Neural cell (in vitro differentiated cells): Measurements from ENCODE around the gene SLC38A9. TPM values are rescaled to one million over a fixed set of nuclear protein-coding genes. Genes with fewer than 3 reads are reported as not detected.

ENCODE experiments used
- H2AFZ ChIP-seq: fragments of 200-600, 300-800 bp; sonication (generic), shearing (Covaris generic); 2 replicates; pipeline ENCODE4 v1.6.0; 2014; ENCODE audit warnings: low read depth, mild to moderate bottlenecking, antibody characterized with exemption, low read length, moderate library complexity
- H3F3A ChIP-seq: fragments of 200-600 bp; shearing (Covaris generic); 2 replicates; pipeline ENCODE4 v1.6.1; 2016; ENCODE audit warnings: mild to moderate bottlenecking, moderate library complexity, mixed read lengths, antibody characterized with exemption, low read length; ENCODE audit not compliant: insufficient read depth, poor library complexity, severe bottlenecking
- H3K27ac ChIP-seq: fragments of 200-600, 300-800 bp; sonication (generic), shearing (Covaris generic); 2 replicates; pipeline ENCODE4 v1.5.1; 2014; ENCODE audit warnings: mild to moderate bottlenecking, low read length, moderate library complexity
- H3K27me3 ChIP-seq: fragments of 300-800, 200-600 bp; sonication (generic), shearing (Covaris generic); 2 replicates; pipeline ENCODE4 v1.6.0; 2014; ENCODE audit warnings: mild to moderate bottlenecking, low read depth, low read length, moderate library complexity; ENCODE audit not compliant: insufficient read depth
- H3K36me3 ChIP-seq: fragments of 300-800, 200-600 bp; sonication (generic), shearing (Covaris generic); 2 replicates; pipeline ENCODE4 v1.5.1; 2014; ENCODE audit warnings: mild to moderate bottlenecking, antibody characterized with exemption, low read length, moderate library complexity; ENCODE audit not compliant: insufficient read depth
- H3K4me2 ChIP-seq: fragments of 300-800, 200-600 bp; sonication (generic), shearing (Covaris generic); 2 replicates; pipeline ENCODE4 v1.6.0; 2014; ENCODE audit warnings: mild to moderate bottlenecking, low read length
- H3K4me3 ChIP-seq: fragments of 300-800, 200-600 bp; sonication (generic), shearing (Covaris generic); 2 replicates; pipeline ENCODE4 v1.5.1; 2014; ENCODE audit warnings: mild to moderate bottlenecking, low read length, moderate library complexity
- H3K79me2 ChIP-seq: fragments of 200-600 bp; shearing (Covaris generic); replicated peaks from 2 replicates; pipeline ENCODE4 v1.6.0; 2014; ENCODE audit warnings: mild to moderate bottlenecking, low read length, moderate library complexity; ENCODE audit not compliant: insufficient read depth
- H3K9ac ChIP-seq: fragments of 300-800, 200-600 bp; sonication (generic), shearing (Covaris generic); 2 replicates; pipeline ENCODE4 v1.6.1; 2016; ENCODE audit warnings: mild to moderate bottlenecking, low read length, mixed read lengths
- H3K9me2 ChIP-seq: fragments of 200-600 bp; shearing (Covaris generic); 2 replicates; pipeline ENCODE4 v1.6.1; 2016; ENCODE audit warnings: mild to moderate bottlenecking, low read length, mixed read lengths; ENCODE audit not compliant: insufficient read depth
- H3K9me3 ChIP-seq: fragments of 200-600, 300-800 bp; sonication (generic), shearing (Covaris generic); 2 replicates; pipeline ENCODE4 v1.6.1; 2016; ENCODE audit warnings: mild to moderate bottlenecking, mixed run types, low read length, moderate library complexity, mixed read lengths
- H4K20me1 ChIP-seq: fragments of 200-600 bp; shearing (Covaris generic); 2 replicates; pipeline ENCODE4 v1.6.1; 2016; ENCODE audit warnings: mild to moderate bottlenecking, mixed run types; ENCODE audit not compliant: insufficient read depth
- EP300 ChIP-seq: fragments of 450-650 bp; conservative IDR thresholded peaks from 2 replicates; pipeline ENCODE4 v1.6.1; 2014; ENCODE audit warnings: antibody characterized with exemption, mild to moderate bottlenecking, moderate library complexity; ENCODE audit not compliant: poor library complexity, severe bottlenecking
- EZH2 ChIP-seq: fragments of 200-600, 300-800 bp; shearing (Covaris generic), sonication (generic); IDR thresholded peaks from 2 replicates; pipeline ENCODE4 v1.6.1; 2014; ENCODE audit warnings: antibody characterized with exemption, low read length, borderline replicate concordance, mild to moderate bottlenecking; ENCODE audit not compliant: insufficient read depth, poor library complexity, severe bottlenecking
- MXI1 ChIP-seq: fragments of 450-650 bp; conservative IDR thresholded peaks from 2 replicates; pipeline ENCODE4 v1.6.1; 2014; ENCODE audit warnings: antibody characterized with exemption, mild to moderate bottlenecking; ENCODE audit not compliant: poor library complexity, severe bottlenecking
- POLR2AphosphoS5 ChIP-seq: IDR thresholded peaks from 2 replicates; pipeline ENCODE4 v1.6.1; 2012
- RAD21 ChIP-seq: fragments of 450-650 bp; conservative IDR thresholded peaks from 2 replicates; pipeline ENCODE4 v1.6.1; 2014; ENCODE audit warnings: antibody characterized with exemption, mild to moderate bottlenecking, moderate library complexity
- SMC3 ChIP-seq: fragments of 450-650 bp; conservative IDR thresholded peaks from 2 replicates; pipeline ENCODE4 v1.6.1; 2014; ENCODE audit warnings: antibody characterized with exemption, mild to moderate bottlenecking, moderate library complexity; ENCODE audit not compliant: poor library complexity
- TAF1 ChIP-seq: IDR thresholded peaks from 2 replicates; pipeline ENCODE4 v1.6.1; 2012; ENCODE audit warnings: low read depth
- polyA plus RNA-seq: library from polyadenylated mRNA; depleted of rRNA; stranded (reverse); fragments of >200 nt; gene quantifications from 2 replicates; pipeline ENCODE4 v1.2.3, GENCODE V29; 2014
- TF ChIP-seq, protein P1 (sequence below): IDR thresholded peaks from 2 replicates; pipeline ENCODE4 v1.6.1; 2012; ENCODE audit warnings: borderline replicate concordance
- TF ChIP-seq, protein P2 (sequence below): fragments of 450-650 bp; IDR thresholded peaks from 2 replicates; pipeline ENCODE4 v1.5.1; 2014; ENCODE audit warnings: antibody characterized with exemption, mild to moderate bottlenecking, moderate library complexity; ENCODE audit not compliant: poor library complexity, severe bottlenecking

Gene SLC38A9
- polyA plus RNA-seq, 1 donor from 2014 or later = 44.5 TPM

DNA sequence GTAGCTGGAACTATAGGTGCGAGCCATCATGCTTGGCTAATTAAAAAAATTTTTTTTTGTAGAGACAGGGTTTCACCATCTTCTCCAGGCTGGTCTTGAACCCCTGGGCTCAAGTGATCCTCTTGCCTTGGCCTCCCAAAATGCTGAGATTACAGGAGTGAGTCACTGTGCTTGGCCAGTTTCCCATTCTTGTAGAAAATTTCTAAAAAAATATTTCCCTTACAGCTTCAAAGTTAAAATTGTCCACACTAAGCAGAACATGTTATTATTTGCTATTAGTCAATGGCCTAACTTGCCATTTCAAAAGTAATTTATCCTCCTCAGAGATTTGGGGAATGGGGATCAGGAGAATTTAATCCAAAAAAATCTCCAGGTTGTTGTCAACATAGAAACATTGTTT is 40.1 kb downstream of the SLC38A9 start:
- H3F3A ChIP-seq = no peaks in the 10 kb centered on the region
- no peak overlapping the region for H3K9ac ChIP-seq
- H3K9me3 ChIP-seq = no peaks in the 10 kb centered on the region
- no peak overlapping the region for H3K4me3 ChIP-seq
- no peaks in the 10 kb centered on the region for H3K27me3 ChIP-seq
- H2AFZ ChIP-seq = no peak overlapping the region
- no peak overlapping the region for H3K4me2 ChIP-seq
- no peaks in the 10 kb centered on the region for H3K36me3 ChIP-seq
- no peaks in the 10 kb centered on the region for H4K20me1 ChIP-seq
- no peaks in the 10 kb centered on the region for H3K79me2 ChIP-seq
- H3K9me2 ChIP-seq = no peaks in the 10 kb centered on the region
- TF ChIP-seq EZH2 (no peak), POLR2AphosphoS5 (no peak), SMC3 (no peak)
- TF ChIP-seq, protein P1, sequence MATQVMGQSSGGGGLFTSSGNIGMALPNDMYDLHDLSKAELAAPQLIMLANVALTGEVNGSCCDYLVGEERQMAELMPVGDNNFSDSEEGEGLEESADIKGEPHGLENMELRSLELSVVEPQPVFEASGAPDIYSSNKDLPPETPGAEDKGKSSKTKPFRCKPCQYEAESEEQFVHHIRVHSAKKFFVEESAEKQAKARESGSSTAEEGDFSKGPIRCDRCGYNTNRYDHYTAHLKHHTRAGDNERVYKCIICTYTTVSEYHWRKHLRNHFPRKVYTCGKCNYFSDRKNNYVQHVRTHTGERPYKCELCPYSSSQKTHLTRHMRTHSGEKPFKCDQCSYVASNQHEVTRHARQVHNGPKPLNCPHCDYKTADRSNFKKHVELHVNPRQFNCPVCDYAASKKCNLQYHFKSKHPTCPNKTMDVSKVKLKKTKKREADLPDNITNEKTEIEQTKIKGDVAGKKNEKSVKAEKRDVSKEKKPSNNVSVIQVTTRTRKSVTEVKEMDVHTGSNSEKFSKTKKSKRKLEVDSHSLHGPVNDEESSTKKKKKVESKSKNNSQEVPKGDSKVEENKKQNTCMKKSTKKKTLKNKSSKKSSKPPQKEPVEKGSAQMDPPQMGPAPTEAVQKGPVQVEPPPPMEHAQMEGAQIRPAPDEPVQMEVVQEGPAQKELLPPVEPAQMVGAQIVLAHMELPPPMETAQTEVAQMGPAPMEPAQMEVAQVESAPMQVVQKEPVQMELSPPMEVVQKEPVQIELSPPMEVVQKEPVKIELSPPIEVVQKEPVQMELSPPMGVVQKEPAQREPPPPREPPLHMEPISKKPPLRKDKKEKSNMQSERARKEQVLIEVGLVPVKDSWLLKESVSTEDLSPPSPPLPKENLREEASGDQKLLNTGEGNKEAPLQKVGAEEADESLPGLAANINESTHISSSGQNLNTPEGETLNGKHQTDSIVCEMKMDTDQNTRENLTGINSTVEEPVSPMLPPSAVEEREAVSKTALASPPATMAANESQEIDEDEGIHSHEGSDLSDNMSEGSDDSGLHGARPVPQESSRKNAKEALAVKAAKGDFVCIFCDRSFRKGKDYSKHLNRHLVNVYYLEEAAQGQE = no peak
- no peak overlapping the region for H3K27ac ChIP-seq

DNA sequence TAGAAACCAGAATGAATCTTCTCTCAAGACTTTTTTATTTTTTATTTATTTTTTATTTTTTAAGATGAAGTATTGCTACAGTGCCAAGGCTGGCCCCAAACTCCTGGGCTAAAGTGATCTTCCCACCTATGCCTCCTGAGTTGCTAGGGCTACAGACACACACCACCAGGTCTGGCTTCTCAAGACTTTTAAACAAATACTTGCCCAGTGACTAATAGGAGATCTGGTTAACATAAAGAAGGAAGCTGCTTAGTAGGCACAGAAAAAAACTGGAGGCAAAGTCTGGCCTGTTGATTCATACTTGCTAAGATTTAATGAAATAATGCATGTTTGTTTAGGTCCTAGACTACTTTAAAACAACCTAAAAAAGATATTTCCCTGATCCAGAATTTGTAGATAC is 43.8 kb downstream of the SLC38A9 start:
- Histone ChIP-seq H3F3A (no peaks in the 10 kb centered on the region), H3K9me3 (no peaks in the 10 kb centered on the region), H3K27ac (no peak overlapping the region), H3K9ac (no peak overlapping the region), H3K4me3 (no peak overlapping the region), H3K9me2 (no peaks in the 10 kb centered on the region), H3K79me2 (no peaks in the 10 kb centered on the region), H3K27me3 (no peaks in the 10 kb centered on the region), H2AFZ (no peak overlapping the region), H3K4me2 (no peak overlapping the region), H3K36me3 (no peaks in the 10 kb centered on the region), H4K20me1 (no peaks in the 10 kb centered on the region)
- TF ChIP-seq MXI1 (no peak), RAD21 (no peak), TAF1 (no peak), POLR2AphosphoS5 (no peak), EP300 (no peak), SMC3 (no peak), EZH2 (no peak)
- TF ChIP-seq, protein P2, sequence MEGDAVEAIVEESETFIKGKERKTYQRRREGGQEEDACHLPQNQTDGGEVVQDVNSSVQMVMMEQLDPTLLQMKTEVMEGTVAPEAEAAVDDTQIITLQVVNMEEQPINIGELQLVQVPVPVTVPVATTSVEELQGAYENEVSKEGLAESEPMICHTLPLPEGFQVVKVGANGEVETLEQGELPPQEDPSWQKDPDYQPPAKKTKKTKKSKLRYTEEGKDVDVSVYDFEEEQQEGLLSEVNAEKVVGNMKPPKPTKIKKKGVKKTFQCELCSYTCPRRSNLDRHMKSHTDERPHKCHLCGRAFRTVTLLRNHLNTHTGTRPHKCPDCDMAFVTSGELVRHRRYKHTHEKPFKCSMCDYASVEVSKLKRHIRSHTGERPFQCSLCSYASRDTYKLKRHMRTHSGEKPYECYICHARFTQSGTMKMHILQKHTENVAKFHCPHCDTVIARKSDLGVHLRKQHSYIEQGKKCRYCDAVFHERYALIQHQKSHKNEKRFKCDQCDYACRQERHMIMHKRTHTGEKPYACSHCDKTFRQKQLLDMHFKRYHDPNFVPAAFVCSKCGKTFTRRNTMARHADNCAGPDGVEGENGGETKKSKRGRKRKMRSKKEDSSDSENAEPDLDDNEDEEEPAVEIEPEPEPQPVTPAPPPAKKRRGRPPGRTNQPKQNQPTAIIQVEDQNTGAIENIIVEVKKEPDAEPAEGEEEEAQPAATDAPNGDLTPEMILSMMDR = no peak
- TF ChIP-seq, protein P1 = no peak
